ENCODE measurements around the gene CST6. TPM values are rescaled to one million over a fixed set of nuclear protein-coding genes. Genes with fewer than 3 reads are reported as not detected.

Gene CST6
- total RNA-seq, 2 donors from 2014 or later = 2.6 to 6.3 TPM

- Histone ChIP-seq H3K4me3 (no peak overlapping the region), H3K27ac (no peak overlapping the region), H3K9me3 (no peaks in the 10 kb centered on the region), H3K4me1 (no peaks in the 10 kb centered on the region), H3K36me3 (peaks cover 37% of the 10 kb centered on the region), H3K27me3 (no peaks in the 10 kb centered on the region)
- TF ChIP-seq, protein P1, sequence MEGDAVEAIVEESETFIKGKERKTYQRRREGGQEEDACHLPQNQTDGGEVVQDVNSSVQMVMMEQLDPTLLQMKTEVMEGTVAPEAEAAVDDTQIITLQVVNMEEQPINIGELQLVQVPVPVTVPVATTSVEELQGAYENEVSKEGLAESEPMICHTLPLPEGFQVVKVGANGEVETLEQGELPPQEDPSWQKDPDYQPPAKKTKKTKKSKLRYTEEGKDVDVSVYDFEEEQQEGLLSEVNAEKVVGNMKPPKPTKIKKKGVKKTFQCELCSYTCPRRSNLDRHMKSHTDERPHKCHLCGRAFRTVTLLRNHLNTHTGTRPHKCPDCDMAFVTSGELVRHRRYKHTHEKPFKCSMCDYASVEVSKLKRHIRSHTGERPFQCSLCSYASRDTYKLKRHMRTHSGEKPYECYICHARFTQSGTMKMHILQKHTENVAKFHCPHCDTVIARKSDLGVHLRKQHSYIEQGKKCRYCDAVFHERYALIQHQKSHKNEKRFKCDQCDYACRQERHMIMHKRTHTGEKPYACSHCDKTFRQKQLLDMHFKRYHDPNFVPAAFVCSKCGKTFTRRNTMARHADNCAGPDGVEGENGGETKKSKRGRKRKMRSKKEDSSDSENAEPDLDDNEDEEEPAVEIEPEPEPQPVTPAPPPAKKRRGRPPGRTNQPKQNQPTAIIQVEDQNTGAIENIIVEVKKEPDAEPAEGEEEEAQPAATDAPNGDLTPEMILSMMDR (IDR thresholded peaks at IDR 0.05) = no peak
- no peak for DNase-seq (ENCODE audit: low spot score)
Observed at GRCh38 chr11:65977621-65978390, 34.0 kb upstream of the CST6 start.

GRCh38 chr11:65978391-65979238 is 33.2 kb upstream of the CST6 start:
- H3K27ac ChIP-seq = no peak overlapping the region
- no peaks in the 10 kb centered on the region for H3K9me3 ChIP-seq
- TF ChIP-seq, protein P1 (IDR thresholded peaks at IDR 0.05) = no peak
- H3K4me1 ChIP-seq = no peaks in the 10 kb centered on the region
- no peaks in the 10 kb centered on the region for H3K27me3 ChIP-seq
- peaks cover 37% of the 10 kb centered on the region for H3K36me3 ChIP-seq
- H3K4me3 ChIP-seq = no peak overlapping the region
- no peak for DNase-seq (ENCODE audit: low spot score)

DNA sequence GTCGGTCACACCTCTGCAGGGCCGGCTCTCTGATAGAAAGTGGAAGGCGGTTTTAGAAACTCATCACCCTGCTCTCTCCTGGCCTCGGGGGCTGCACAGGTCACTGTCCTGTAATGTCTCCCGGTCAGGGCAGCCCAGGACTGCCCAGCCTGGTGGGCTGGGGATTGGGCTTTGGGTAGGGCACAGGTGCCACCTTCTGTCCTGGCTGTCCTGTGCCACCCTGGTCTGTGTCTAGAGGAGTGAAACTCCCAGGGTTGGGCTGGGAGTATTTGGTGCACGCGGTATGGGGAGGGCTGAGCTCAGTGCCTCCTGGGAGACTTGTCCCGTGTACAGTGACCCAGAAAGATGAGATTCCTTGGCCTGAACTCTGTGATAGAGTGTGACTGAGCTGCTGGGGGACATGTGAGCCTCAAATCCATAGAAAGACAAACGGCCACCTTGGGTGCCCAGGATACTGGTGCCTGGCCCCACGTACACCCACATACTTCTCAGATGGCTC is 32.5 kb upstream of the CST6 start:
- no peaks in the 10 kb centered on the region for H3K4me1 ChIP-seq
- peaks cover 37% of the 10 kb centered on the region for H3K36me3 ChIP-seq
- DNase-seq (ENCODE audit: low spot score) = no peak
- TF ChIP-seq, protein P1 (IDR thresholded peaks at IDR 0.05) = no peak
- no peaks in the 10 kb centered on the region for H3K9me3 ChIP-seq
- H3K27ac ChIP-seq = no peak overlapping the region
- H3K4me3 ChIP-seq = no peak overlapping the region
- no peaks in the 10 kb centered on the region for H3K27me3 ChIP-seq

GRCh38 chr11:65981101-65981740 is 30.6 kb upstream of the CST6 start:
- no peaks in the 10 kb centered on the region for H3K9me3 ChIP-seq
- no peaks in the 10 kb centered on the region for H3K27me3 ChIP-seq
- no peak for DNase-seq (ENCODE audit: low spot score)
- no peak overlapping the region for H3K27ac ChIP-seq
- TF ChIP-seq, protein P1 (IDR thresholded peaks at IDR 0.05) = no peak
- H3K36me3 ChIP-seq = peaks cover 32% of the 10 kb centered on the region
- no peaks in the 10 kb centered on the region for H3K4me1 ChIP-seq
- H3K4me3 ChIP-seq = no peak overlapping the region

DNA sequence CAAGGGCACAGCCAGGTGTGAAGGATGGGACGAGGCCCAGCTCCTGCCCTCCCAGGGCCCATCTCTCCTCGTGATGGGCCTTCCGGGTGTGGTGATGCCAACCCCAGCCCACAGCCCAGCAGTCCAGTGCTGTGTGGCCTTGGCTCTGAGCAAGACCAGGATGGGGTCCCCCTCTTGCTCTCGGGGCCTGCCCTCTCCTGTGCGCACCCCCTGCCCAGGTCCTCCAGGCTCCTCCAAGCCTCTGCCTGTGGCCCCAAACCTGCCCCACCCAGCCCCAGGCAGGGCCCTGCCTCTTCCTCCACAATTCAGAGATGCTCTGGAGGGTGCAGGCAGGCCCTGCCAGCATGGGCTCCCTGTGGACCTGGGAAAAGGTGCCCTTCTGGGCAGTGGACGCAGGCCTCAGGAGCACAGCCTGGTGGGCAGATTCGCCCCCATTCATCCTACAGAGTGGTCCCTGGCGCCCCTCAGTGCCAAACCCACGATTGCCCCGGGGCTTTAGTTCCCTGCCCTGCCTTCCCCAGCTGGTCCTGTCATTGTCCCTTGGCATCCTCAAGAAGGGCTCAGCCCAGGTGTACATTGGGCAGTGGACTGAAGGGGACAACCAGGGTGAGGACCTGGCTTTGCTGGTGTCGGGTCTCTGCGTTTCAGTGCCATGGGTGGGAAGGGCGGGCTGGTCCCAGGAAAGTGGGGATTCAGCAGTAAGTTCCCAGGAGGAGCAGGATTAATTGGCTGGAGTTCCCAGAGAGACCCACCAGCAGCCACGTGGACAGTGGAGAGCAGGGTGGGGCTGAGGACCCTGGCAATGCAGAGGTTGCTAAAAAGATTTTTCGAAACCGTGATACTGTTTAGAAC is 29.6 kb upstream of the CST6 start:
- Histone ChIP-seq H3K27me3 (no peaks in the 10 kb centered on the region), H3K9me3 (no peaks in the 10 kb centered on the region), H3K4me3 (no peak overlapping the region), H3K36me3 (peaks cover 22% of the 10 kb centered on the region), H3K27ac (no peak overlapping the region), H3K4me1 (no peaks in the 10 kb centered on the region)
- DNase-seq (ENCODE audit: low spot score) = no peak
- TF ChIP-seq, protein P1 (IDR thresholded peaks at IDR 0.05) = no peak

All from right atrium auricular region (tissue), 2 donors.